Bronchial epithelial cell (primary cell): ENCODE results near the gene NANOS2. TPM values are rescaled to one million over a fixed set of nuclear protein-coding genes. Genes with fewer than 3 reads are reported as not detected.
"Not testable (repeated sequence)": the region's sequence is repeated elsewhere in the genome, so short reads cannot be mapped to it uniquely, and the experiment has no call there.

ENCODE experiments used
- DNase-seq: peaks from one replicate; pipeline ENCODE4 v3.0.0-alpha.2; 2010; ENCODE audit warnings: low read depth
- FAIRE-seq: peaks from 2 replicates; lab custom pipeline; 2011; peaks lifted over from hg19 to GRCh38; lab: Jason Lieb, UNC
- H3K27me3 ChIP-seq: 2 replicates; pipeline ENCODE4 v1.5.1; 2011; ENCODE audit warnings: low read length; ENCODE audit not compliant: control insufficient read depth, insufficient read depth
- H3K36me3 ChIP-seq: 2 replicates; pipeline ENCODE4 v1.5.1; 2011; ENCODE audit warnings: low read length; ENCODE audit not compliant: control insufficient read depth, insufficient read depth
- H3K4me3 ChIP-seq: 2 replicates; pipeline ENCODE4 v1.5.1; 2011; ENCODE audit warnings: mild to moderate bottlenecking, low read depth, low read length, control low read depth
- CTCF ChIP-seq: IDR thresholded peaks from 2 replicates; pipeline ENCODE4 v1.5.1; 2011; ENCODE audit warnings: mild to moderate bottlenecking, moderate library complexity, low read length, control low read depth, inconsistent platforms; ENCODE audit not compliant: insufficient read depth, severe bottlenecking
- total RNA-seq: library from RNA; depleted of rRNA; stranded (reverse); fragments of >200 nt; gene quantifications from 2 replicates; pipeline ENCODE4 v1.2.1, GENCODE V29; 2014

NANOS2 gene
- total RNA-seq, 1 donor from 2014 or later, result not detected

- H3K27me3 ChIP-seq, result no peaks in the 10 kb centered on the region
- peaks cover 2% of the 10 kb centered on the region for H3K36me3 ChIP-seq
- FAIRE-seq (no peak), DNase-seq (no peak)
- no peak overlapping the region for H3K4me3 ChIP-seq
- TF ChIP-seq CTCF, result no peak
These were observed 15.3 kb downstream of the NANOS2 start for GRCh38 chr19:45899253-45899652.

GRCh38 chr19:45897261-45897812 is 17.2 kb downstream of the NANOS2 start:
- Histone ChIP-seq H3K36me3 (peaks cover 2% of the 10 kb centered on the region), H3K4me3 (no peak overlapping the region), H3K27me3 (no peaks in the 10 kb centered on the region)
- FAIRE-seq (no peak), DNase-seq (no peak)
- no peak for TF ChIP-seq CTCF

- not testable (repeated sequence) for H3K36me3 ChIP-seq, H3K27me3 ChIP-seq, H3K4me3 ChIP-seq, DNase-seq, FAIRE-seq
These were observed 18.5 kb downstream of the NANOS2 start for GRCh38 chr19:45895983-45896599.

- Histone ChIP-seq H3K4me3 (no peak overlapping the region), H3K27me3 (no peaks in the 10 kb centered on the region), H3K36me3 (peaks cover 2% of the 10 kb centered on the region)
- FAIRE-seq (no peak), DNase-seq (no peak)
- TF ChIP-seq CTCF, result no peak
These were observed 19.0 kb downstream of the NANOS2 start for GRCh38 chr19:45895519-45895972.

GRCh38 chr19:45890877-45891276 is 23.7 kb downstream of the NANOS2 start:
- H3K4me3 ChIP-seq, result no peak overlapping the region
- FAIRE-seq (no peak), DNase-seq (no peak)
- H3K27me3 ChIP-seq, result no peaks in the 10 kb centered on the region
- no peak for TF ChIP-seq CTCF
- H3K36me3 ChIP-seq, result peaks cover 2% of the 10 kb centered on the region

GRCh38 chr19:45889210-45889885 is 25.2 kb downstream of the NANOS2 start:
- Histone ChIP-seq H3K36me3 (peaks cover 2% of the 10 kb centered on the region), H3K4me3 (no peak overlapping the region), H3K27me3 (no peaks in the 10 kb centered on the region)
- FAIRE-seq (no peak), DNase-seq (no peak)
- no peak for TF ChIP-seq CTCF
